GM18507 (cell line): ENCODE measurements around the gene MCHR2.
"Not testable (repeated sequence)": the region's sequence is repeated elsewhere in the genome, so short reads cannot be mapped to it uniquely, and the experiment has no call there.

Experiments used
- DNase-seq: peaks from one replicate; pipeline ENCODE4 v3.0.0; 2011; ENCODE audit warnings: low read depth; ENCODE audit not compliant: insufficient read length; ENCODE audit errors: extremely low spot score
- FAIRE-seq: peaks from 2 replicates; lab custom pipeline; 2011; peaks lifted over from hg19 to GRCh38; lab: Jason Lieb, UNC

Gene MCHR2

GRCh38 chr6:99993533-99994251, at the start of gene MCHR2:
Gene MCHR2 (minus strand): TSS chr6:99994223. CDS start chr6:99956147, 38,076 bp downstream.
- DNase-seq (no peak), FAIRE-seq (no peak)

- not testable (repeated sequence) for FAIRE-seq, DNase-seq
Measured at GRCh38 chr6:100038546-100038945, 44.5 kb upstream of the MCHR2 start.

- FAIRE-seq (no peak), DNase-seq (no peak)
Measured at GRCh38 chr6:100035873-100036653, 42.0 kb upstream of the MCHR2 start.

GRCh38 chr6:100023798-100024197, 29.8 kb upstream of the MCHR2 start:
- DNase-seq, result no peak
- no peak for FAIRE-seq

GRCh38 chr6:100022847-100023246, 28.8 kb upstream of the MCHR2 start:
- DNase-seq (no peak), FAIRE-seq (no peak)

GRCh38 chr6:100008857-100009256, 14.8 kb upstream of the MCHR2 start:
- FAIRE-seq (no peak), DNase-seq (no peak)

GRCh38 chr6:100001915-100002388, 7.9 kb upstream of the MCHR2 start:
- peak; percentile 15 for DNase-seq
- peak; percentile 75 for FAIRE-seq

GRCh38 chr6:99997141-99997540, 3.1 kb upstream of the MCHR2 start:
- FAIRE-seq, result no peak

GRCh38 chr6:99995916-99996315, 1.9 kb upstream of the MCHR2 start:
- FAIRE-seq (no peak), DNase-seq (no peak)

More at GRCh38 chr6:99997141-99997540, 3.1 kb upstream of the MCHR2 start:
- no peak for DNase-seq

- DNase-seq (no peak), FAIRE-seq (no peak)
Measured at GRCh38 chr6:99993146-99993532, 884 bp downstream of the MCHR2 start.

GRCh38 chr6:99991955-99992354, 2.1 kb downstream of the MCHR2 start:
- DNase-seq (no peak), FAIRE-seq (no peak)

- no peak for DNase-seq
- FAIRE-seq, result no peak
Measured at GRCh38 chr6:99980741-99981140, 13.3 kb downstream of the MCHR2 start.

GRCh38 chr6:99979953-99980352, 14.1 kb downstream of the MCHR2 start:
- DNase-seq (no peak), FAIRE-seq (no peak)

GRCh38 chr6:99967052-99967451, 27.0 kb downstream of the MCHR2 start:
- FAIRE-seq (no peak), DNase-seq (no peak)

- FAIRE-seq (no peak), DNase-seq (no peak)
Measured at GRCh38 chr6:99960027-99960426, 34.0 kb downstream of the MCHR2 start.

GRCh38 chr6:99951016-99951805, 42.8 kb downstream of the MCHR2 start:
- no peak for FAIRE-seq
- DNase-seq, result no peak

GRCh38 chr6:99946005-99946404, 48.0 kb downstream of the MCHR2 start:
- DNase-seq (no peak), FAIRE-seq (no peak)

GRCh38 chr6:99943846-99944245, 50.2 kb downstream of the MCHR2 start:
- DNase-seq, result no peak
- FAIRE-seq, result no peak

- no peak for DNase-seq
Measured at GRCh38 chr6:99940582-99940981, 53.4 kb downstream of the MCHR2 start.

GRCh38 chr6:99933129-99933528, 60.9 kb downstream of the MCHR2 start:
- no peak for DNase-seq
- no peak for FAIRE-seq

More at GRCh38 chr6:99940582-99940981, 53.4 kb downstream of the MCHR2 start:
- FAIRE-seq, result no peak
